Peyer's patch (tissue), 4 donors: ENCODE data around the gene DDX20. TPM values are rescaled to one million over a fixed set of nuclear protein-coding genes. Genes with fewer than 3 reads are reported as not detected.

Experiments used
- DNase-seq, 3 donors: peaks; one replicate each; pipeline ENCODE4 v3.0.0-alpha.2; 2017 to 2019
- H3K27ac ChIP-seq, 4 donors: fragments of 200-600 bp; sonication (generic); one replicate each; pipeline ENCODE4 v1.5.1; 2016 to 2019
- H3K27me3 ChIP-seq, 2 donors: fragments of 200-600 bp; sonication (generic); one replicate each; pipeline ENCODE4 v1.5.1; 2019
- H3K36me3 ChIP-seq, 3 donors: fragments of 200-600 bp; sonication (generic); one replicate each; pipeline ENCODE4 v1.5.1; 2016 to 2019
- H3K4me1 ChIP-seq, 4 donors: fragments of 200-600 bp; sonication (generic); one replicate each; pipeline ENCODE4 v1.5.1; 2016 to 2019
- H3K4me3 ChIP-seq, 4 donors: fragments of 200-600 bp; sonication (generic); 1 replicate in 3 of 4; 2 replicates in 1 of 4; pipeline ENCODE4 v1.5.1; 2016 to 2019; ENCODE audit warnings: mild to moderate bottlenecking in 1 of 4
- H3K9me3 ChIP-seq, 4 donors: fragments of 200-600 bp; sonication (generic); one replicate each; pipeline ENCODE4 v1.5.1; 2016 to 2019; ENCODE audit warnings: mild to moderate bottlenecking in 1 of 4
- CTCF ChIP-seq, 6 experiments: fragments of 450-650 bp in 4 of 6; fragments of 200-600 bp in 2 of 6; sonication (generic) in 1 of 6; IDR thresholded peaks; one replicate each; pipeline ENCODE4 v1.5.1; 2017 to 2019; ENCODE audit warnings: antibody characterized with exemption in 6 of 6, mild to moderate bottlenecking in 3 of 6, moderate library complexity in 1 of 6
- POLR2A ChIP-seq, 2 donors: fragments of 450-650 bp; IDR thresholded peaks; one replicate each; pipeline ENCODE4 v1.5.1; 2017; ENCODE audit warnings: antibody characterized with exemption in 2 of 2, mild to moderate bottlenecking in 2 of 2, moderate library complexity in 2 of 2
- total RNA-seq, 4 donors: library from RNA; depleted of rRNA; stranded (reverse); fragments of >200 nt; gene quantifications; one replicate each; pipeline ENCODE4 v1.1.0, GENCODE V29; 2016

The DDX20 gene
- total RNA-seq, 4 donors from 2014 or later: 13.5 to 34.7 (median 22.5) TPM

DNA sequence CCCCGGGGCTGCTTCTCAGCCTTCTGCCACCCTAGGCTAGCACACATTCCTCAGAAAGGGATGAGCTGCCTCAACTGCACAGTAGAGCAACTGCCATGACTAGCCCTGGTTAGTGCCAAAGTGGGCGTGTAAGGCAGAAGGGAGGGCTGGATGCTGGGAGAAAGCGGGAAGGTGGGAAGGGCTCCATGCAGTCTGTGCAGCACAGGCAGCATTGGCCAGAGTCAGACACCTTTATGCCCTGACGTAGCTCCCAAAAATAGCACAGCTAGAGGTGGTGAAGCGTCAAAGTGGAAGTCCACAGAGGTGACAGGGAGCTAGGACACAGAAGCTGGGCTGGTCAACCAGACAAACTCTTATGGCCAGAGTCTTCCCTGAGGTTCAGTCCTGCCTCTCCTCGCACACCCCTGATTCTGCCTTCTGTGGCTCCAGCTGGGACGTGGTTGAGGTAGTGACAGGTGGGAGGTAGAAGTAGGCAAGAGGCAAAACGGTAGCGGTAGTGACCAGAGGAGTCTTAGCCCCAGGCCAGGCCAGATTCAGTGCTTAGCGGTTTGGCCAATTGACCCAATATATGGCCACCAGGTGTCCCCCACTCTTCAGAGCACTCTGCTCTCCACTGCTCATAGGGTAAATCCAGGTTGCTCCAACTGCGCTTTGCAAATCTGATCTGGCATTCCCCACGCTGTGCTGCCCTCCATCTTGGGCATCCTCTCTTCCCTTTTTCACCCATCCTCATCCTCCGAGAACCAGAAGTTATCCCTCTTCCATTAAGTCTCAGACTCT is 45.6 kb downstream of the DDX20 start:
- no peak overlapping the region for H3K27ac ChIP-seq
- H3K4me1 ChIP-seq: no peaks in the 10 kb centered on the region
- no peak for DNase-seq
- H3K9me3 ChIP-seq: no peaks in the 10 kb centered on the region
- H3K36me3 ChIP-seq: no peaks in the 10 kb centered on the region
- no peak overlapping the region for H3K4me3 ChIP-seq
- TF ChIP-seq POLR2A (IDR thresholded peaks at IDR 0.05): no peak
- no peak for TF ChIP-seq CTCF (IDR thresholded peaks at IDR 0.05)
- H3K27me3 ChIP-seq: no peaks in the 10 kb centered on the region

GRCh38 chr1:111802110-111802509 is 46.4 kb downstream of the DDX20 start:
- TF ChIP-seq POLR2A (IDR thresholded peaks at IDR 0.05): no peak
- no peak for TF ChIP-seq CTCF (IDR thresholded peaks at IDR 0.05)
- Histone ChIP-seq H3K27ac (no peak overlapping the region), H3K27me3 (no peaks in the 10 kb centered on the region), H3K4me3 (no peak overlapping the region), H3K9me3 (no peaks in the 10 kb centered on the region), H3K36me3 (no peaks in the 10 kb centered on the region), H3K4me1 (no peaks in the 10 kb centered on the region)
- DNase-seq: no peak

- Histone ChIP-seq H3K4me1 (no peaks in the 10 kb centered on the region), H3K4me3 (no peak overlapping the region), H3K36me3 (no peaks in the 10 kb centered on the region), H3K27me3 (no peaks in the 10 kb centered on the region), H3K27ac (no peak overlapping the region), H3K9me3 (no peaks in the 10 kb centered on the region)
- no peak for DNase-seq
- TF ChIP-seq POLR2A (IDR thresholded peaks at IDR 0.05): no peak
- TF ChIP-seq CTCF (IDR thresholded peaks at IDR 0.05): no peak
Observed at GRCh38 chr1:111802984-111803383, 47.3 kb downstream of the DDX20 start.

DNA sequence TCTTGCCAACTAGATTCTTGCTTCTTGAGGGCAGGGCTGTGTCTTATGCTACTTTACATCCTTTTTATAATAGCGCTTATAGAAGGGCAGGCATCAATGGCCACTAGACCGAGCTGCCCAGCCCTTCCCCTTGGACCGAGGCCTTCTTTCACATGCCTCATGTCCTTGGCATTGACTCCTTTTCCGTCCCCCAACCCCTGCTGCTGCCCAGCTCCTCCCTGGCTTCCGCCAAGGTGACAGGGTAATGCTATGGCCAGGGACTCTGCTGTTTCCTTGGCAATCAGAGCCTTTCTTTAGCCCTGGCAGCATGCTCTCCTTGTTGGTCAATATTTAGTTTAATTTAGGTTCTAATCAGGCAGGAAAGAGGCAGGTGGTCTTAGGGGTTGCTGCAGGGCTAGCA is 48.2 kb downstream of the DDX20 start:
- H3K36me3 ChIP-seq: no peaks in the 10 kb centered on the region
- TF ChIP-seq POLR2A (IDR thresholded peaks at IDR 0.05): no peak
- no peak for TF ChIP-seq CTCF (IDR thresholded peaks at IDR 0.05)
- no peak for DNase-seq
- no peaks in the 10 kb centered on the region for H3K4me1 ChIP-seq
- no peaks in the 10 kb centered on the region for H3K27me3 ChIP-seq
- H3K9me3 ChIP-seq: no peaks in the 10 kb centered on the region
- H3K27ac ChIP-seq: no peak overlapping the region
- no peak overlapping the region for H3K4me3 ChIP-seq

GRCh38 chr1:111804776-111805175 is 49.1 kb downstream of the DDX20 start:
- TF ChIP-seq POLR2A (IDR thresholded peaks at IDR 0.05): no peak
- no peak for TF ChIP-seq CTCF (IDR thresholded peaks at IDR 0.05)
- Histone ChIP-seq H3K4me1 (peaks cover 0 to 4% (median 0%) of the 10 kb centered on the region in 4 donors), H3K27ac (no peak overlapping the region), H3K4me3 (no peak overlapping the region), H3K36me3 (no peaks in the 10 kb centered on the region), H3K9me3 (no peaks in the 10 kb centered on the region), H3K27me3 (no peaks in the 10 kb centered on the region)
- no peak for DNase-seq
